ENCODE measurements around the gene LMTK2.
"Not testable (repeated sequence)": the region's sequence is repeated elsewhere in the genome, so short reads cannot be mapped to it uniquely, and the experiment has no call there.

Gene LMTK2

DNA sequence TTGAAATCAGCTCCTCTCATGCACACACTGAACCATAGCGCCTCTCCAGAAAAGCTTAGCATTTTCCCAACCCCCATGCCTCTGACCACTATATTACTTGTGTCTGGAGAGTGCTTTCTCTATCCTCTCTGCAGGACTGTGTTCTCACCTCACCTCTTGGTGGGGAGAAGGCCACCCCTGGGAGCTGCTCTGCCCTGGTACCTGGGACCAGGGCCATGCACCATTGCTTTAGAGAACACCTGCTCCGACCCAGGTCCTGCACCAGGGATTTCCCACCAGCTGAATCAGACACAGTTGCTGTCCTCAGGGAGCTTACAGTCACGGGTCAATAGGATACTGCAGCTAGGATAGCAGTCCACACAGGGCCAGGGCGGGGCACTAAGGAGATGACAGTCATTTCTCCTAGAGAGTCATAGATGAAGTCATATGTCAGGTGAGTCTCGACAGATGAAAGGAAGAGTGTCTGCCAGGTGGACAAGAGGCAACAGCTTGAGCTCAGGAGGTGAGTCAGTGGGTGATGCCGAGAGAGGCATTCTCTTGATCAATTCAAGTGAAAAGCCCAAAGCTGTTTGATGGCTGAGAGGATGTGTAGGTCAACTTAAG is 619 bp upstream of the LMTK2 start:
- no peak for DNase-seq (ENCODE audit: low read depth)

DNA sequence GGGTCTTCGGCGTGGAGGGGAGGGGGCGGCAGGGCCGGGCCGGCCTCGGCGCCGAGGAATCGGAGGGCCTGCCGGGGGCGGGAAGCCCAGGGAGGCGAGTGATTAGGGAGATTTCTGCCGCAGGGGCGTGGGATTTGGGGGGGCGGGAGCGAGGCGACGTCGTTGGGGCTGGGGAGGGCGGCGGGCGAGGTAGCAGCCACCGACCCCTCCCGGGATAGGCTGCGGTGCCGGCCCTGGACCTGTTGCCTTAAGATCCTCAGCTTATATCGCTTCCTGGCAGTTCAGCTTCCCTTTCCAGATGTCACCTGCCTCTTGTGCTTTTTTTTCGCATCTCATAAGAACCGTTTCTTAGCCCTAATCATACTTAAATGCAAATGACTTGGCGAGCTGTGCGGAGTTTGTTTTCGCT is 655 bp downstream of the LMTK2 start:
- DNase-seq (ENCODE audit: low read depth) = no peak

DNA sequence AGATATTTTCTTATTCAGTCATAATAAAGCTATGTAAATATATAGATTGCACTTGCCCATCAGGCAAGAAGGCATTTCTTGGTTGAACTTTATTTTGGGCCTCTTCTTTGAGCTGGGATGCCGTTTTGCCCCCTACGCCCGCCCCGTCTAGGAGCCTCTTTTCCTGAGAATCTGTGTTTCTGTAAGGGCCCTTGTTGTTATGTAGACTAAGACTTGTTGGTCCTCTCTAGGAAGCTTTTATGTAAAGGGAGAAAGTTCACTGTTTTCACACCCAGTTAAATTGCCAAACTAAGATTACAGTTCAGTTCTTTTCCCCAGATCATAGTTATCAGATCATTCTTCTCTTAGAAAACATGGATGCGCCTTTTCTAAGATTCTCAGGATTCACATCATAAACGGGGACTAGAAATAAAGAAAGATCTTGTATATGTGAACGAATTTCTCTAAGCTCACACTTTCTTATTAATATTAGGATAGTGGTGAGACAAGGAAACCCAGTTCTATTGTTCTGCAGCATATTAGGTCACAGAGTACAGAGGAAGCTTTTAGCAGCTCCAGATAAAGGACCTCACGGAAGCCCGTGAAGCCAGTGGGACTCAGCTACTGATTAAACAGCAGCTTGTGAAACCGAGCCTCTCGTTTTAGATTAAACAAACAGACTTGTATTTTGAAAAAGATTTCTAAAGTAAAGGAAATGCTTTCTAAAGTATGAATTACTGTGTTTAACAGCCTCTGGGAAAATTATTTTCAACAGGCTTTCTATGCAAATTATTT is 3.8 kb downstream of the LMTK2 start:
- no peak for DNase-seq (ENCODE audit: low read depth)

DNA sequence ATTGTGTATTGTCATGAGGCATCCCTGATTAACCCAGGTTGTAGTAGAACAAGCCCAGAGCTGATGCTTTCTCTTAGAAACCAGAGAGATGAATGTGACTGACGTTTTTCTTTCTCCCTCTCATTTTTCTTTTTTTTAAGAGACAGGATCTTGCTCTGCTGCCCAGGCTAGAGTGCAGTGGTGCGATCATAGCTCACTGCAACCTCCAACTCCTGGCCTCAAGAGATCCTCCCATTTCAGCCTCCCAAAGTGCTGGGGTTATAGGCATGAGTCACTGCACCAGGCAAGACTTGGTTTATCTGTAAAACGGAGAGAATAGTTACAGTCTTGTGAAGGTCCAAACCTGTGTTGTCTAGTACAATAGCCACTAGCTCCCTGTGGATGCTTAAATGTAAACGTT is 5.4 kb downstream of the LMTK2 start:
- DNase-seq (ENCODE audit: low read depth) = no peak

DNA sequence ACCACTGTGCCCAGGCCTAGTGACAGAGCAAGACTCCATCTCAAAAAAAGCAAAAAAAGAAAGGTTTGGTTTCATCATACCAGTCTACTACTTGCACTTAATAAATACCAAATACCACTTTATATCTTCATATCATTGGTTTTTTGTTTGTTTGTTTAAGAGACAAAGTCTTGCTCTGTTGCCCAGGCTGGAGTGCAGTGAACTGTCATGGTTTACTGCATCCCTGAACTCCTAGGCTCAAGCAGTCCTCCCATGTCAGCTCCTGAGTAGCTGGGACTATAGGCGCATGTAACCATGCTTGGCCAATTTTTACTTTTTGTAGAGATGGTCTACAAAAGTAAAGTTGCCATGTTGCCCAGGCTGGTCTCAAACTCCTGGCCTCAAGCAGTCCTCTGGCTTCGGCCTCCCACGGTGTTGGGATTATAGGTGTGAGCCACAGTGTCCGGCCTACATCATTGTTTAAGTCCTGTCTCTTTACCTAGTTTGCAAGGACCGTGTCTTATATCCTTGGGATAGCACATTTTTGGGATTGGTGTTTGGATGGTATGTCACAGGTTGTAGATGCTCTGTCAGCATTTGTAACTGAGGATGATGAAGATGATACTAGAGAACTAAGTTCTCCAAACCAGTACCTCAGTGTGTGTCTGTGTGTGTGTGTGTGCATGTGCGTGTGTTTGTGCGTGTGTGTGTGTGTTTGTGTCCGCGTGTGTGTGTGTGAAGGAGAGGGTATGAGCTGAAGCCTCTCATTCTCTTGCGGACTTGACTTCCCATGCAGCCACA is 9.3 kb downstream of the LMTK2 start:
- no peak for DNase-seq (ENCODE audit: low read depth)

DNA sequence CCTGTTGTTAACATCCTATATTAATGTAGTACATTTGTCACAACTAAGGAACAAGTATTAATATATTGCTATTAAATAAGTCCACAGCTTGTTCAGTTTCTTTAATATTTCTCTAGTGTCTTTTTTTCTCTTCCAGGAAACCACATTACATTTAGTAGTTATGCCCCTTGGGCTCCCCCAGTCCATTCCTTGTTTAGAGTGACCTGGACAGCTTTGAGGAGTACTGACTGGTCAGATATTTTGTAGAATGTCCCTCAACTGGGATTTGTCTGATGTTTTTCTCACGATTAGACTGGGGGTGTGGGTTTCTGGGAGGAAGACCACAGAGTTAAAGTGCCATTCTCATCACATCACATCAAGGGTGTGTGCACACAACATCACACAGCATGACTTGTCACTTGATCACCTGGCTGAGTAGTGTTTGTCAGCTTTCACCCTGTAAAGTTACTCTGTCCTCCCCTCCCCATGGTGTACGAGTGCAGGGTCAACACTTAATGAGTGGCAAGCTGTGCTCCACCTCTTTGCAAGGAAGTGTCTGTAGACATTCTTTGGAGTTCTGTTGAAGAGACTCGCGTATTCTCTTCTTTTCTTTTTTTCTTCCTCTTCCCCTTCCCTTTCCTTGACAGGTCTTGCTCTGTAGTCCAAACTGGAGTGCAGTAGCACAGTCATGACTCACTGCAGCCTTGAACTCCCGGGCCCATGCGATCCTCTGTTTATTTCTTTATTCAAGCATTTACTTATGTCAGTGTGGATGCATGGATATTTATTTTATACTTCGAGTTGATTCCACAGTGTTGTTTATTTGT is 10.2 kb downstream of the LMTK2 start:
- no peak for DNase-seq (ENCODE audit: low read depth)

DNA sequence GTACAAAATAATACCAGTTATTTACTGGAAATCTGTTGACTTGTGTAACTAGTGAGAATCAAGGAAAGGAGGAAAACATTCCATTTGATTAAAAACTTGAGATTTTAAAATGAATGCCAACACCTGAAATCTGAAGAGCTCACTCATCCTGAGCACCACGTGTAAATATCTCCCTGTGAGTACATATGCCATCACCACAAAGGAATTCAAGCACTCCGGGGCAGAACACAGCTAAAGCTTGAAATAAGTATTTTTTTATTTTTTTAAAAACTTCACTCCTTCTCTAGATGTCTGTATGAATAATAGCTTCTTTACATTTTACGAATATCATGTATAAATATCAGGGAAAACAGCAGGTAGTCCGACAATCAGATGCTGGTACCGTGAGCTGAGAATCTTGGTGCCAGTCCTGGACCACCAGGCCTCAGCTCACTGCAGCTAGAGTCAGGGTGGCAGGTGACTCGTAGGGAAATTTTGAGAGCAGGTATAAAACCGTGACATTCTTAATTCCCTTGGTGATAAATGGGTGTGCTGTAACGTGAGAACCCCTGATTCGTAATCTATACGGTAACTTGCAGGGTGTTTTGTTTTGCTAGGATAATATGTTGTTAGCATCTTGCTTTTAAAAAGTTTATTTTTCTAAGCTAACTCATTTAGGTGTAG is 12.7 kb downstream of the LMTK2 start:
- DNase-seq (ENCODE audit: low read depth) = no peak

DNA sequence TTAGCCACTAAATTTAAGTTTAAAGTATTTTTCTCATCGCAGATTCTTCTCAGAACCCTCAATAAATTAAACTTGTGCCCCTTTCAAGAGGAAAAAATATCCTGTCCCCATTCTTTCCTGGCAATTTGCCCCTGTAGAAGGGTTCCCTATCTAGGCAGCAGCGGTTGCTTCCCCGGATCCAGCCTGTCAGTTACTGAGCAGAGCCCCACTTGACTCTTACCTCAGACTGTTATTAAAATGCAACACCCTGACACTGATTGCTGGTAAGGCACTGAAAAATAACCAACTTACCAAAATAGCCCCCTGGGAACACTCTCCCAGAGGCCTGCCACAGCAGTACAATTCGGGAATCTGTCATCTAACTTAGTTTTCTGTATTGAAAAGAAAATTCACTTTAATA is 13.9 kb downstream of the LMTK2 start:
- DNase-seq (ENCODE audit: low read depth) = no peak

DNA sequence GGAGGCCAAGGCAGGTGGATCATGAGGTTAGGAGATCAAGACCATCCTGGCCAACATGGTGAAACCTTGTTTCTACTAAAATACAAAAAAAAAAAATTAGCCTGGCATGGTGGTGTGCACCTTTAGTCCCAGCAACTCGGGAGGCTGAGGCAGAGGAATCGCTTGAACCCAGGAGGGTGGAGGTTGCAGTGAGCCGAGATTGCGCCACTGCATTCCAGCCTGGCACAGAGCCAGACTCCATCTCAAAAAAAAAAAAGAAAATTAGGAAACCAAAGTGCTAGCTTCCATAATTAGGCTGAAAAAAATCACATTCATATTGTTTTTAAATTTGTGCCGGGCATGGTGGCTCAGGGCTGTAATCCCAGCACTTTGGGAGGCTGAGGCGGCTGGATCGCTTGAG is 14.7 kb downstream of the LMTK2 start:
- not testable (repeated sequence) for DNase-seq (ENCODE audit: low read depth)

DNA sequence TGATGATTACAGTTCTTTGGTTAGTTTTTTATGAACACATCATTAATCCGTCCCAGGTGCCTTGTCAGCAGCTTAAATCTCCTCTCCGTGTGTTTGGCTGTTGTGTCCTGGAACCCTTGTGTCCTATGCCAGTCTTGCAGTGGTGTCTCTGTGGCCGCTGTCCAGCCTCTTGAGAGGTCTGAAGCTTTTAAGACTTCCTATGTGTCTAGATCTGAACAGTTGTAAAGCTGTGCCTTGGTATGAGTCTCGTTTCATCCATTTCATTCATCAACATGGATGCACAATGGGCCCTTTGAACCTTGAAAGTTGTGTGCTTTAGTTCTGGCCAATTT is 16.7 kb downstream of the LMTK2 start:
- DNase-seq (ENCODE audit: low read depth) = no peak

DNA sequence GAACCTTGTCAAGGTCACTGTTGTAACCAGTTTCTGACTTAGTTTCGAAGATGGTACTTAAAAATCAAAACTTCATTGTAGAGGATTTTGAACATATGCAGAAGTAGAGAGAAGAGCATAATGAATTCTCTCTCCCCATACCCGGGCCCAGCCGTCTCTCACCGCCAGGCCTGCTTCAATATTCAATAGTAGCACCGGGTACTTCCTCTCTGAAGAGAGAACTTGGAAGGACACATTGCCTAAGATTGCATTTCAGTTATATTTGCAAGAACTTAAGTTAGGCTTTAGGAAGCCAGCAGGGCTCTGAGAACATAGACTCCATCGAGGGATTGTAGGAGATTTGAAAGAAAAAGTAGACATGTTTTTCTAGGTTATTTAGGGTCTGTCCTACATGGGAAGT is 19.1 kb downstream of the LMTK2 start:
- DNase-seq (ENCODE audit: low read depth) = no peak

DNA sequence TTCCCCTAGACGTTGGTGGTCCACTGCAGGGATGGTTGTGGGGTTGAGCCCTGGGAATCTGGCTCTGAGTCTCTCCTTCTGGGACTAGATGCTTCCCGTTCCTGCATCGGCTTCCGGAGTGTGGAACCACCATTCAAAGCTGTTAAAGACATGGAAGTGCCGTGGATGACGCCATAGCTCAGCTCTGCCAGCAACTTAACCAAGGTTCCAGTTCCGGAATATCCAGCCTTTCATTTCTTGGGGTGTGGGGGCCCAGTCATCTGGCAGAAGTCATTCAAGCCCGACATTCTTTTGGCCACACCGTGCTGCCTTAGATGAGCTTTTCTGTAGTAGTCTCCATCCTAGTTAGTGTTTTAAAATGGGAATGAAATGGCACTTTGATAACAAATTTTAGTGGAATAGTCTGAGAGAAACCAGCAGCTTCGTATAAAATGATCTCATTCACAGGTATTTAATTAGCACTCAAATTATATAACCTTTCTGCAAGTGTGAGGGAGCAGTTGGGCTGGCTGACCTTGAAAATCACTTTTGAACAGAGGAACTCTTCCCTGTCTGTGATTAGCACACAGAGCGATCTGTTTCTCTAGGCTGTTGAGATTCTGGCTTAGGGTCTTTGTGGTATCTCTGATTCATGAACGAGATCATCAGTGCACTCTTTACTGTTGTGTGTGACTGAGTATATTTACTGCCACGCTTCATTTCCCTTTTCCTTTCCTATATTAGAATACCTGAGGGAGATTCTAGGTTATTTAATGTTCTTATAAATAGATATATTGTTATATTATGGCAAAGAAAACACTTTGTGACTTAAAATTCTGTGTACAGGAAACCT is 19.9 kb downstream of the LMTK2 start:
- DNase-seq (ENCODE audit: low read depth) = no peak

DNA sequence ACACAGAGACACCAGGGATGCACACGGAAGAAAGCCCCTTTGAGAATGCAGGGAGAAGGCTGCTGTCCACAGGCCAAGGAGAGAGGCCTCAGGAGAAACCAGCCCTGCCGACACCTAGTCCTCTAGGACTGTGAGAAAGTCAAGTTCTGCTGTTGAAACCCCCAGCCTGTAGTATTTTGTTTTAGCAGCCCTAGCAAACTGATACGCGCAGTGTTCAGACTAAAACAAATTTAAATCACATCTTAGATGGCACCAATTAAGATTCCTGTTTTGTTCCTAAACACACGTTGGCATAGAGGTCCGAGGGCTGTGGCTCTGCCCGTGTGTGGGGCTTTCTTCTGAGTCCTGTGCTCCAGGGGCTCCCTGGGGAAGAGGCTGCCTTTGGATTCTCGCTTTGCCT is 21.7 kb downstream of the LMTK2 start:
- DNase-seq (ENCODE audit: low read depth) = no peak

DNA sequence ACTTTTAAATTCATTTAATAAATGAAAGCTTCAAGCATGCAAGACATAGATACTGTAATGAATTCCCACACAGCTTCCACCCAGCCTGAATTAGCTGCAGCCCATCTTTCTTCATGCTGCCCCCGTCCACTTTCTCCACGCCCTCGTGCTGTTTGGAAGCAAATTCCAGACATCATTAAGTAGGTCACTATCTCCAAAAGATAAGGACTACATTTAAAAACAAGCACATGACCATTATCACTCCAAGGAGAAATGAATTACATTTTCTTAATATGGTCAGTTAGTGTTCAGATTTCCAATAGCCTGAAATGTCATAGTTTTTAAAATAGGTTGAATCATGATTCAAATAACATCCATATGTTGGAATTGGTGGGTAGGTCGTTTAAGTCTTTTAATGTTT is 24.3 kb downstream of the LMTK2 start:
- no peak for DNase-seq (ENCODE audit: low read depth)

DNA sequence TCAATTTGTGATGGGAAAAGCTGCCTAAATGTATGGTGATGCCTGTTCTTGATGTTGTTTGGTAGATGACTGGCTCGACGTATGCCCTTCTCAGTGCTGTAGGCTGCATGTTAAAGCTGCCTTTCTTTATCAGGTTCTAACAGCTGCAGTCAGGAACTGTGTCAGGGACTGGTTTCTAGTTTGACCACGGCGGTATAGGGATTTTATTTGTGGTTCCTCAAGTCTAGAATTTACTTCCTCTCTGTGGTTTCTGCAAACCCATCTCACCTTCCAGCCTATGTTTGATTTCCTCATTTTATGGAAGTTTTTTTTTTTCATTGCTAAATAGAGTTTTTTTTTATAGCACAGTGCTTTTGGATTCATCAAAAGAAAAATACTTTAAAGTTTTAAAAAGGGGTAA is 26.5 kb downstream of the LMTK2 start:
- DNase-seq (ENCODE audit: low read depth) = no peak

DNA sequence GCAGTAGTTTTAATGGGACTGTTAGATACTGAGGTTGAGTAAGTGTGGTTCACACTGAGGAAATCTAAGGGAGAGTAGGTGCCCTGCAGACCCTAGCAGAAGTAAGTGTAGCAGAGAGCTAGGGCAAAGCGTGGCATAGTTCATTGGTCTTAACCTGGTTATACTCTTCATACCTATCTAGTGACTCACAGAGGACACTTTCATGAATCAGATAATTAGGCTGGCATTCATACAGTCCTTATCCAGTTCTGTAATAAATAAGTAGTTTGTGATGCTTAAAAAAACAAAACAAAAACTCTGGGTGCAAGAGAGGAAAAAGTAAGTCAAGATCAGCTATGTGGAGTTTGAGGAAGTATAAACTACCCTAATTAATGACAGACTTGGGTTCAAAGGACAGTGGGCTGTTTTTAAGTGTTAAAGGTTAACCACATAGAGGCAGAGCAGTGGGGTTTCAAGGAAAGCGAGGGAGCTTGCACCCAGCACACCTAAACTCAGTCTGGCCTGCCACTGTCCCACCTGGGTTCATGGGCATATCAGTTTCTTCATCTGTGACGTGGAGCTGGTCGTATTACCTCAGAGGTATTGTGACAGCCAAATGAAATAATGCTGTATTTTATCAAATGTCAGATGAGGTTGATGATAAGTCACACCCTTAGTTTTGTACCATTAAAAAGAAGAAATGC is 27.1 kb downstream of the LMTK2 start:
- no peak for DNase-seq (ENCODE audit: low read depth)

DNA sequence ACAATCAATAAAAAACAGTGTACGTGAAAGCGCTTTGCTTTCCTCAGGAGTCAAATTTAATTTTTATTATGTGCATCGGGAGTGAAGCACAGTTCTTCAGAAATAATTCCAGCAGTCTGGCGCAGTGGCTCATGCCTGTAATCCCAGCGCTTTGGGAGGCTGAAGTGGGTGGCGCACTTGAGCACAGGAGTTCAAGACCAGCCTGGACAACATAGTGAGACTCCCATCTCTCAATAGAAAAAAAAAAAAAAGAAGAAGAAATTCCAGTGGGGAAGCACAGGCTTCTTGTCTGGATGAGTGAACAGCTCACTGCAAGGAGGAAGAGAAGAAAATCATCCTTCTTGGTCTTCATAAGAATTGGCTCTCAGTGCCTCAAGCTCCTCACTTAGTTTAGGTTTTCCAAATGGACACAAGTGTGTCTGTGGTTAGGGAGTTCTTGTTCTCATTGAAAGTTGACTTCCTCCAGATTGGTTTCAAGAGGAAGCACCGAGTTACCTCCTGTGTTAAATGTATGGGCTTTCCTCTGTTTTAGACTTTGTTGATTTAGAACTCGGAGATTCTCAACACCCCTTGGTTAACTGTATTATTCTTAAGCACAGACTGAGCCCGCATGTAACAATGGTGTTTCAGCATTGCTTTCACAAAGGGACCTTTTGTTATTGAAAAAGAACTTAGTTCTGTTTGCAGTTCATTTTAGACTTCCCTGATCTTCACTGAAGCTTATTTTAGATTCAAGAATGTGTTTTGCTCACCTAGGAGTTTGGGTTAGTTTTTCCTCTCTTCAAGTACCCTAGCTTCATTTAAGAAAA is 28.0 kb downstream of the LMTK2 start:
- no peak for DNase-seq (ENCODE audit: low read depth)

DNA sequence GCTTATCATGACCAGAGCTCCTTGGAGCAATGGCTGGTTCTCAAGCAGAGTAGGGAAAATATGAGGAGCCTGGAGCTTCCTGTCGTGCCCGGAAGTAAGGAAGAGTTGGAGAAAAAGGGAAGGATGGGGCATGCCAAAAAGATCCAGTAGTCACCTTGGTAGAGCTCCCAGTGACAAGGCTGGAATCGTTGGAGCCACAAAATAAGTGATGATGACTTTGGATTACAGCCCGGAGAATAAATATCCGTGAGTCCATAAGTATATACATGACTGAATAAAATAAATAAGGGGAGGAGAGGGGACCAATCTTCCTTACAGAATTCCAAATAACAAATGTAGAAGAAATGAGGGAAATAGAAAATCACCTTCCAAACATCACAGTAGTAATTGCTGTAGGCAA is 29.3 kb downstream of the LMTK2 start:
- DNase-seq (ENCODE audit: low read depth) = no peak

DNA sequence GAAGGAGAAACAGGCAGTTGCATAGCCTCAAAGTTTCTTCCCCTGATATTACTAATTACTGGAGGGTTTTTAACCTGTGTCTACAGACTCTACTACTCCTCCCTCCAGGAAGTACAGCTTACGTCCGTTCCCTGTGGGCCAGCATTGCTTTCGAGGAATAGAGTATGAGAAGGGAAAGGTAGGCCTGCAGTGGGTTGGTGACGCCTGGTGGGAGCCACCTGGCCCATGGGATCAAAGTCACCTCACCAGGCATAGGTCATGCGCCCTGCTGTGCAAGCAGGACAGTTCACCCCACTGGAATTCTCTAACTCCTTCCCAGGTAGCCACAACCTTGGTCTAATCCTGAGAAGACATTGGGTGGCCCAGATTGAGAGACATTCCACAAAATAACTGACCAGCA is 29.8 kb downstream of the LMTK2 start:
- DNase-seq (ENCODE audit: low read depth) = no peak

All from GM04503 (cell line).